HG03521 (cell line): ENCODE results near the gene ARHGAP18.

Experiments used
- ATAC-seq: cut with Tn5 transposase; IDR thresholded peaks from one replicate; pipeline ENCODE4 v1.9.1; 2021; ENCODE audit warnings: mild to moderate bottlenecking, moderate library complexity; ENCODE audit not compliant: unreplicated experiment

Gene ARHGAP18

GRCh38 chr6:129645830-129646579 lies 64.0 kb downstream of the ARHGAP18 start:
- ATAC-seq = peak; percentile 3

- no peak for ATAC-seq
Observed at GRCh38 chr6:129645106-129645829, 64.7 kb downstream of the ARHGAP18 start.

GRCh38 chr6:129644567-129645015 lies 65.4 kb downstream of the ARHGAP18 start:
- ATAC-seq = no peak

- ATAC-seq = no peak
Observed at GRCh38 chr6:129643968-129644367, 66.0 kb downstream of the ARHGAP18 start.

- ATAC-seq = no peak
Observed at GRCh38 chr6:129643176-129643575, 66.8 kb downstream of the ARHGAP18 start.

DNA sequence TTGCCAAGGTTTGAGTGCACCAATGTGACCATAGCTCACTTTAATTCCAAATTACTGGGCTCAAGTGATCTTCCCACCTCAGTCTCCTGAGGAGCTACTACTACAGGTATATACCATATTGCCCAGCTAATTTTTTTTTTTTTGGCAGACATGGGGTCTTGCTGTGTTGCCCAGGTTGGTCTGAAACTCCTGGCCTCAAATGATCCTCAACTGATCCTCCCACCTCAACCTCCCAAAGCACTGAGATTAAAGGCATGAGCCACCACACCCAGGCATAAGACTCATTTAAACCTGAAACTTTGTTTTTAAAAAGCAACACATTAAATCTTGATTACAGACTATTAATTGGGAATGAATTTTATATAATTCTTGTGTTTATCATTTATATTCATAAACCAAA lies 67.7 kb downstream of the ARHGAP18 start:
- no peak for ATAC-seq

DNA sequence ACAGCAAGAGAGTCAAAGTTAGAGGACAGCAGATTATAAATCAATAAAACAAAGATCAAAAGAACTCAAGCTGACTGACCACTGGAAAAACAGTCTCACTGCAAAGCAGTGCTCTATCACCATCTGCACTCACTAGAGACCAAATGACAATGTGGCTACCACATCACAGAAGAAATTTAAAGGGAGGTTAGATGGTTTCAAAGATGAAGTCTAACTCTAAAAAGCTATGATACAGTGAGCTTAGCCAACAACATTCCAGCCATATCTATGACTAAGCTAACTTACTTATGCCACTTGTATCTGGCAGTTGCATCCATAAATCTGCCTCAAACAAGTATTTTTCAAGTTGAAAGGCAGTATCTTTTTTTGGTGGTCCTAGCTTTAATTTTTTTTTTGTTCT lies 68.6 kb downstream of the ARHGAP18 start:
- ATAC-seq = no peak

DNA sequence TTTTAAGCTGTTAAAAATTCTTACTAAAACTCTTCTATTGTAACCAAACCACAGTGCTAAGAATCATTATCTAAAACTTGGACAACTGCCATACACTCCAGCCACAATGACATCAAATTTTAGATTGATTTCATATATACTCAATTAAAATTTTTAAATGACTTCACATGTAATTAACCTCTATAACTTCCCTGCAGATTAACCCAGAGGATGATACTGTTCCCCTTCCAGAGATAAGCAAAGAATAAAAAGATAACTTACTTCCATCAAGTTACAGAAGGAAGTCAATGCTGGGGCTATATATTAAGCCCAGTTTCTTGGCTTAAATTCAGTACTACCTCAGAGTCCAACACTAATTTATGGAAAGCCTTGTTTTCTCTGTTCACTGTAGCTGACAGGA lies 71.3 kb downstream of the ARHGAP18 start:
- no peak for ATAC-seq

DNA sequence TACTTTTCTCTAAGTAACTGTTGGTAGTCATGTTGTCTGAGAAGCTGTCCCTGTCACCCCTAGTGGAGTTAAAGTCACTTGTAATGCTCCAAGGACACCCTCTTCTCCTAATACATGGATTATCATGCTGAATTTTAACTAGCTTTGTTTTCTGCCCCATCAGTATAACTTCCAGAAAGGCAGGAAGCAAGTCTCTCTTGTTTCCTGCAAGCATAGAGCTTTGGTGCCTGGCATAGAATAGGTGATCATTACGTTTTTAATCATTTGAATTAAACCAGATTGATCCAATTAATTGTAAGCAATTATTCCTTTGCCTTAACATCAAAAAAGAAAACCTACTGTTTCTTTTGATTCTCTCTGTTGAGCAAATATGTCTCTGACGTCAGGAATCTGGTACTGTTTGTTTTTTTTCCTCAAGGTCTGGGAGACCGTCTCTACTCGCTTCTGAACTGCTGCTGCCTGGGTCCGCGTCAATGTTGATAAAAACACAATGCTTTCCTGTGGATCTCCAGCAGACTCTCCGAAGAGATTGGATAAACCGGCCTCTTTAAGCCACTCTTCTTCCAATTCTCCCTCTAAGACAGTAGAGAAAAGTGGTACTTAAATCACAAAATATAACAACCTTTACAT lies 71.8 kb downstream of the ARHGAP18 start:
- no peak for ATAC-seq

DNA sequence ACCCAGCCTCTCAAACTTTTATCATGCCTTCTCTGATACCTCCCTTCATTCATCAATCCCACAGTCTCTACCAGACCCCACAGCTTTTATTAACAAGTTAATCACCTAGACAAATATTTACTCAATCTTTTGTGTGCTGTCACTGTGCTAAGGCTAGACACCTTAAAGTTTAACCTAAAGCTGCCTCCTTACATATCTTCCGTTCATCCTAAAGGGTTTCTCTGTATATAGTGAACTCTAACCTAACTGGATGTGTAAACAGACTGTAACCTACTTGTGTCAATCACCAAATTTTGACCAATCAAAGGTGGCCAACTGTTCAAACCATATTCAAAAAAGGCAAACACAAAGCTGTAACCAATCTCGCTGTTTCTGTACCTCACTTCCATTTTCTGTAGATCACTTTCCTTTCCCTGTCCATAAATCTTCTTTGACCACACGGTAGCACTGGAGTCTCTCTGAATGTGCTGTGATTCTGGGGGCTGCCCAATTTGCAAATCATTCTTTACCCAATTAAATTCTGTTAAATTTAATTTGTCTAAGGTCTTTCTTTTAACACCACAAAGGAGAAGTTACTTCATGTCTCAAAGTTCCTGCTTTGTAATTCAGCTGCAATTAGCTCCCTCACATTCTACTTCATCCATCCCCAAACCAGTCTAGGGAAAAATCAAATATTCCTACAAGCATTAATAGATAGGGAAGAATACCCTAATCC lies 72.5 kb downstream of the ARHGAP18 start:
- no peak for ATAC-seq

DNA sequence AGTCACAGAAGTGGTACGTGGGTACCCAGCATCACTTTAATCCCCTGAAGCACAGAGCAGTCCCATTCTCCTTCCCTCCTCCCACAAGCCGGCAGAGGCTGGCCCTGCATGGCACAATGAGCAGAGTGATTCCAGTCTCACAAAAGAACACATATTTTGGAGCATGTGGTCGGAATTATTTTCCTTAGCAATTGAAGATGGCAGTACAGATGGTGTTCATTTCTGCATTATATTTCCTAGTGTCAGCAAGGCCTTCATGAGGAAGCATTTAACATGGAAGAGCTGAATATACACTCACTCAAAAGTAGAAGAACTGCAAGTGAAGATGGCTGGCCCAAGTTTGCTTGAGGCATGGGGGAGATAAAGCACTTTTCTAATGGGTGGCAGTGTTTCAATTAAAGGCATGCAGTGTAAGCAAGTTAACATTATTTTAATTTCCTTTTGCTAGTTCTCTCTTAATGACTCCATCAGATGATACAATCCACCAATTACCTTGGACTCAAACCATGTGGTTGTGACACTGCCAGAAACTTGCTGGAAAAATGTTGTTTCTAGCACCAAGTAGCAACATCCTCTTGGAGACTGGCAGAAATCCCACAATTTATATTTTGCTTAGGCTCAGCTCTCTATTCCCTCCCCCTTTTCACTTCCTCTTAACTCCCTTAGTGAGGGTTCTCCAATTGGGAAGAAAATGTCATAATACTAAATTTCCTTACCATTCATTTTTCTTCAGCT lies 74.4 kb downstream of the ARHGAP18 start:
- ATAC-seq = no peak

DNA sequence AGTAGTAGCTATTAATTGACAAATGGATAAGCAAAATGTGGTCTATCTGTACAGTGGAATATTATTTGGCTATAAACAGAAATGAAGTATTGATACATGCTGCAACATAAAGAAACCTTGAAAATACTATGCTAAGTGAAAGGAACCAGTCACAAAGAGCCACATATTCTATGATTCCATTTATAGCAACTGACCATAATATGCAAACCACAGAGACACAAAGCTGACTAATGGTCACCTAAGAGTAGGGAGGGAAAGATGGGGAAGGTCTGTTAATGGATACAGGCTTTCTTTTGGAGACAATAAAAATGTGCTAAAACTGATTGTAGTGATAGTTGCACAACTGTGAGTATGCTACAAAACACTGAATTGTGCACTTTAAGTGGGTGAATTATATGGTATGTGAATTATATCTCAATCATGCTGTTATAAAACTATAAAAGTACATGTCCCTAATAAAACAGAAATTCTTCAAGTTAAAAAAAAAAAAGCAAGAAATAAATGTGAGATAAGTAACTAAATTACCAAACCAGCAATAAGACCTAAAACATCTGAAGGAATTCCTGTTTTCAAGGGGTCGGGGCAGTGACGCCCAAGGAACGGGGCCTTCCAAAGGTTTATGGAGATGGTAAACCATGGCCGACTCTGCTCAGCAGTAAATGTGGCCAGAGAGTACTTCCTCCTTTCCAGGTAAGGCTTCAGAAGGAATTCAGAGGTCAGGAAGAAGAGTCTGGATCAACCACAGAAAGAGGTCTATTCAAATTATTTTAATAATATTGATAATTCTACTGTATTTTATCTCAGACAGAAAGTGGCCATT lies 75.4 kb downstream of the ARHGAP18 start:
- ATAC-seq = no peak

DNA sequence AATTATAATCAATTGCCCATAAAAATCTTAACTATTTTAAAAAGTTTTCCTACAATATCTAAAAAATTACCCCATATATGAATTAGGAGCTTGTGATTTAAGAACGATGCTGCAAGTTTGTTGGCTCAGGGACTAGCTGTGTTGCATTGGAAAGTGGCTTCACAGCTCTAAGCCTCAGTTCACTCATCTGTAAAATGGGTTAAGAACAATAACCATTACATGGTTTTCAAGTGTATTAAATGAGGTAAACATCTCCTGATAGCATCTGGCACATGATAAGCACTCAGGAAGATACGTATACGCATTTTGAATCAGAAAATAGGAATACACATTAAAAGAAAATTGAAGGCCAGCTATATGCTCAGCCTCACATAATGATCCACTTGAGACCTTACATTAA lies 76.4 kb downstream of the ARHGAP18 start:
- no peak for ATAC-seq

GRCh38 chr6:129632172-129632613 lies 77.8 kb downstream of the ARHGAP18 start:
- ATAC-seq = no peak

DNA sequence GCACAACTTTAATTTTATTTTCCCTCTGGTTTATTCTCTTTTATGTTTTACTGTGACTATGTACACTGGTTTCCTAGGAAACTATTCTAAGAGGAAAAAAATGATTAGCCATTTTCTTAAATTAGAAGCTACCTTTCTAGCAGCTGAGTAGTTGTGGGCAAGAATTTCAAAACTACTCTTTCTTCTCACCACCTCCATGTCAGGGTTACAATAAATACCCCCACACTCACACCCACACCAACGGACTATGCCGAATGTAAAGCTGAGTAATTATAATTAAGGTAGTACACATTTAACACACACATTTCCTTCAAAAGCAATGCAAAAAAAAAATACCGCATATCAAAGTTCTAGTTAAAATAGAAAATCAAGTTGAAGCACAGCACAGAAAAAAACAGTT lies 78.9 kb downstream of the ARHGAP18 start:
- ATAC-seq = no peak

DNA sequence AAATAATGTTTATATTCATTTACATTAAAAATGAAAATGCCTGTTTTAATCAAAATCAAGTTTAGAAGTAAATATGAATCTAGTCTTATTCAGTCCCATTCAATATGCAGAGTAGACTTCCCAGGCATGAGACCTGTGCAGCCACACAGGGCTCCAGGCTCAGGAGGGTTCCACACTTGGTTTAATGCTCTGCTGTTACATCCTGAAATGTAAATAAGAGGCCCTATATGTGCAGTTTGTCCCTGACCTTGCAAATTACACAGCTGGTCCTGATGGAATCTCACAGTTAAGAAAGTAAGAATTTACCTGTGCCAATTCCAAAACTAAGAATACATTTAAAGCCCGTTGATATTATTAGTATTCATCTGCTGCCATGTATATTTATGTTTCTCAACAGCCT lies 79.4 kb downstream of the ARHGAP18 start:
- ATAC-seq = no peak

DNA sequence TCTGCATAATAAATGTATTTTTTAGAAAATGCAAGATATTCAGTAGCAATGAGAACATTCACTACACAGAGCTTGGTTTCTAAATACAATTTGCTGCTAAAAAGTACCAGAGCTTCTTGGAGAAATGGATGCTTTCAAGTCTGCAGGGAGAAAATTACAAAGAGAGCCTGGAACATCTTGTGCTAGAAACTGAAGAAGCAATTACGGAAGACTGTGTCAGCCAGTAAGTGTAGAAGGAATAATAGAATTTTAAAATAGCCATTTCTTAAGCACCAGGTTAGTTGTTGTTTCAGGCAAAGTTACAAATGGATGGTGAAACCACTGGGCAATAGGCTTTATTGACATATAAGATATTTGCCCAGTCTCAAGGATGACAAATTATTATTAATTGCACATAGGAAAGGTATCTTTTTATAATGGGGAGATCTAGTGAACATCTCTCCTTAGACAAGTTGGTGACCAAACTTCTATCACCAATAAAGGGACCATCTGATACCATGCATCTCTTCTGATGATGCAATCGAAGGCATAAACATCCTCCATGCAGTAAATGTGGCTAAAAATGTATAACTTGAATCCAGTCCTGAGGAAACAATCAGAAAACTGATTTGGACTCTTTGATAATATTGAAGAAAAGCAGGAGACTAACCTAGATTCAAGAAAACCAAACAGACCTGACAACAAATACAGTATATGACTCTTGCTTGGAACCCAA lies 81.7 kb downstream of the ARHGAP18 start:
- ATAC-seq = no peak

DNA sequence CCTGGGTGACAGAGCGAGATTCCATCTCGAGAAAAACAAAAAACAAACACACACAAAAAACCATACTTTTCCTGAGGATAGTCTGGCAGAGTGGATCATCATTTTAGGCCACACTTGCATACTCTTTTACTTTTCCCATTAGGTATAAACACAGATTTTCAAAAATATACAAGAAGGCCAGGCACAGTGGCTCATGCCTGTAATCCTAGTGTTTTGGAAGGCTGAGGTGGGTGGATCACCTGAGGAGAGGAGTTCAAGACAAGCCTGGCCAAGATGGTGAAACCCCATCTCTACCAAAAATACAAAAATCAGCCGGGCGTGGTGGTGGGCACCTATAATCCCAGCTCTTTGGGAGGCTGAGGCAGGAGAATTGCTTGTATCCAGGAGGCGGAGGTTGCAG lies 85.5 kb downstream of the ARHGAP18 start:
- no peak for ATAC-seq
